CD14-positive monocyte (primary cell): ENCODE results near the gene OR10G3. TPM values are rescaled to one million over a fixed set of nuclear protein-coding genes. Genes with fewer than 3 reads are reported as not detected.

Experiments
- DNase-seq, 3 donors: peaks; one replicate each; pipeline ENCODE4 v3.0.0-alpha.2; 2011 to 2022
- H2AFZ ChIP-seq: 2 replicates; pipeline ENCODE4 v1.6.0; 2012; ENCODE audit warnings: mild to moderate bottlenecking, low read depth, low read length, inconsistent platforms; ENCODE audit not compliant: insufficient read depth, poor library complexity, severe bottlenecking
- H3K27ac ChIP-seq, 2 donors: 1 replicate in 1 of 2; 2 replicates in 1 of 2; pipeline ENCODE4 v1.5.1; 2012 to 2013; ENCODE audit warnings: low read length in 2 of 2, control low read depth in 1 of 2, inconsistent platforms in 1 of 2, low read depth in 1 of 2, mild to moderate bottlenecking in 1 of 2
- H3K27me3 ChIP-seq, 2 donors: one replicate each; pipeline versions ENCODE4 v1.6.0 to v1.6.1; 2011 to 2013; ENCODE audit warnings: low read length in 2 of 2; ENCODE audit not compliant: control insufficient read depth in 2 of 2, insufficient read depth in 2 of 2
- H3K36me3 ChIP-seq, 2 donors: replicated peaks in 1 of 2; 1 replicate in 1 of 2; 2 replicates in 1 of 2; pipeline versions ENCODE4 v1.5.1 to v1.6.1; 2012 to 2013; ENCODE audit warnings: low read length in 2 of 2, control low read depth in 1 of 2, inconsistent platforms in 1 of 2, mild to moderate bottlenecking in 1 of 2; ENCODE audit not compliant: insufficient read depth in 2 of 2, control insufficient read depth in 1 of 2
- H3K4me1 ChIP-seq, 2 donors: 1 replicate in 1 of 2; 2 replicates in 1 of 2; pipeline versions ENCODE4 v1.5.1 to v1.6.1; 2012 to 2013; ENCODE audit warnings: low read length in 2 of 2, control low read depth in 1 of 2, inconsistent platforms in 1 of 2, mild to moderate bottlenecking in 1 of 2, moderate library complexity in 1 of 2; ENCODE audit not compliant: insufficient read depth in 2 of 2, control insufficient read depth in 1 of 2
- H3K4me2 ChIP-seq: replicated peaks from 2 replicates; pipeline ENCODE3; 2012; ENCODE audit warnings: low read length, moderate library complexity, mild to moderate bottlenecking; ENCODE audit not compliant: poor library complexity, severe bottlenecking; ENCODE audit errors: extremely low read depth
- H3K4me3 ChIP-seq, 3 experiments: fragments of 200-600 bp in 1 of 3; sonication (generic) in 1 of 3; replicated peaks in 1 of 3; 1 replicate in 2 of 3; 2 replicates in 1 of 3; pipeline ENCODE4 v1.5.1; 2011 to 2013; ENCODE audit warnings: low read length in 3 of 3, mild to moderate bottlenecking in 3 of 3, control low read depth in 2 of 3, low read depth in 2 of 3, inconsistent platforms in 1 of 3, moderate library complexity in 1 of 3
- H3K79me2 ChIP-seq: 2 replicates; pipeline ENCODE4 v1.6.0; 2012; ENCODE audit warnings: mild to moderate bottlenecking, control low read depth, inconsistent platforms, low read length, moderate library complexity; ENCODE audit not compliant: insufficient read depth
- H3K9ac ChIP-seq: 2 replicates; pipeline ENCODE4 v1.6.0; 2017; ENCODE audit warnings: low read length, mild to moderate bottlenecking; ENCODE audit not compliant: insufficient read depth, poor library complexity, severe bottlenecking
- H3K9me3 ChIP-seq, 2 donors: replicated peaks in 1 of 2; 1 replicate in 1 of 2; 2 replicates in 1 of 2; pipeline versions ENCODE4 v1.5.1 to v1.6.1; 2012 to 2013; ENCODE audit warnings: low read length in 2 of 2, control low read depth in 1 of 2; ENCODE audit not compliant: control insufficient read depth in 1 of 2, insufficient read depth in 1 of 2
- H4K20me1 ChIP-seq: 2 replicates; pipeline ENCODE4 v1.6.0; 2012; ENCODE audit warnings: mild to moderate bottlenecking, low read length, control low read depth, moderate library complexity; ENCODE audit not compliant: insufficient read depth
- H3K27ac Mint-ChIP-seq, 7 donors: one replicate each; pipeline ENCODE4 v1.8.0; 2020; ENCODE audit warnings: mild to moderate bottlenecking in 7 of 7, mixed read lengths in 7 of 7, moderate library complexity in 6 of 7, inconsistent platforms in 2 of 7
- H3K27me3 Mint-ChIP-seq, 3 donors: one replicate each; pipeline ENCODE4 v1.8.0; 2021 to 2022; ENCODE audit warnings: low read depth in 3 of 3, mild to moderate bottlenecking in 3 of 3, mixed read lengths in 3 of 3, moderate library complexity in 3 of 3, inconsistent platforms in 1 of 3
- H3K36me3 Mint-ChIP-seq, 2 donors: one replicate each; pipeline ENCODE4 v1.8.0; 2020; ENCODE audit warnings: mixed read lengths in 2 of 2, inconsistent platforms in 1 of 2, mild to moderate bottlenecking in 1 of 2
- H3K4me1 Mint-ChIP-seq: one replicate; pipeline ENCODE4 v1.8.0; 2020; ENCODE audit warnings: mild to moderate bottlenecking, mixed read lengths
- H3K4me3 Mint-ChIP-seq, 2 donors: one replicate each; pipeline ENCODE4 v1.8.0; 2020; ENCODE audit warnings: mild to moderate bottlenecking in 2 of 2, mixed read lengths in 2 of 2, moderate library complexity in 1 of 2
- H3K9me3 Mint-ChIP-seq, 7 donors: one replicate each; pipeline ENCODE4 v1.8.0; 2020 to 2022; ENCODE audit warnings: mixed read lengths in 7 of 7, mild to moderate bottlenecking in 6 of 7, moderate library complexity in 6 of 7, inconsistent platforms in 2 of 7
- WGBS: methylation state at CpG from one replicate; pipeline ENCODE4 v1.1.5; 2013; ENCODE audit warnings: missing lambda C conversion rate; ENCODE audit not compliant: insufficient coverage; 5-methylcytosine and 5-hydroxymethylcytosine counted together
- intact Hi-C, 2 donors: fragments of 100-400 bp; cut with micrococcal nuclease; formaldehyde crosslinking; loops; one replicate each; pipeline versions ENCODE4 v1.15.0 to v1.15.1; 2023
- polyA plus RNA-seq, 3 donors: library from polyadenylated mRNA; depleted of rRNA in 1 of 3; unstranded in 2 of 3; stranded (reverse) in 1 of 3; fragments of 300-500 nt in 2 of 3; fragments of >200 nt in 1 of 3; fragmentation: Illumina TruSeq in 2 of 3; gene quantifications; 1 replicate in 2 of 3; 2 replicates in 1 of 3; pipeline ENCODE4 v1.2.3, GENCODE V29; 2012 to 2021
- TF ChIP-seq, protein P1 (sequence below): fragments of 200-600 bp; IDR thresholded peaks from one replicate; pipeline ENCODE4 v1.8.0; 2022; ENCODE audit warnings: antibody characterized with exemption, mild to moderate bottlenecking

The OR10G3 gene
- polyA plus RNA-seq, 3 donors: not detected

DNA sequence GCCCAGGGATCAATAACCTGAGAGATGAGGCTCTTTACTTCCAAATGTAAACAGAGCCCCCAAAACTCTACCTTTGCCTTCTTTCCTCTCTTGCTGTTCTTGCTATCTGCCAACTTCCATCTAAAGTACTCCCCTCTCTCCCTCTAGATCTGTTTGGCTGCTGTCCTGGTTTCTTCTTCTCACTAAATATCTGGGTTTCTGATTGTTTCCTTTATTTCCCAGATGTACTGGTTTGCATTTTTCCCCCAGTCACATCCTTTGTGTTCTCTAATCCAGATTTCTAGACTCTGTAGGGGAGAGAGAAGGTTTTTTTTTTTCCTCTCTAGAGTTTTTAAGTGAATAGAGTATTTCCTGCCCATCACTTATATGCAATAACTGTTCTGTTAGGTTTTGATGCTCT lies 46.6 kb downstream of the OR10G3 start:
- Histone ChIP-seq H3K36me3 (no peaks in the 10 kb centered on the region), H3K9ac (no peak overlapping the region), H3K4me1 (no peaks in the 10 kb centered on the region), H2AFZ (no peak overlapping the region), H3K79me2 (no peaks in the 10 kb centered on the region), H3K4me2 (no peak overlapping the region), H3K27me3 (peaks cover 47 to 48% of the 10 kb centered on the region in 2 donors), H3K9me3 (peaks cover 0 to 18% of the 10 kb centered on the region in 2 donors), H4K20me1 (no peaks in the 10 kb centered on the region), H3K27ac (no peak overlapping the region), H3K4me3 (no peak overlapping the region)
- no peak for DNase-seq
- Mint-ChIP-seq H3K4me3 (no peak overlapping the region), H3K9me3 (peaks cover 0 to 5% (median 0%) of the 10 kb centered on the region in 7 donors), H3K36me3 (no peaks in the 10 kb centered on the region), H3K27me3 (peaks cover 36 to 57% (median 38%) of the 10 kb centered on the region in 3 donors), H3K4me1 (peaks cover 14% of the 10 kb centered on the region), H3K27ac (no peak overlapping the region)
- intact Hi-C loops: no loop called here
- TF ChIP-seq, protein P1, sequence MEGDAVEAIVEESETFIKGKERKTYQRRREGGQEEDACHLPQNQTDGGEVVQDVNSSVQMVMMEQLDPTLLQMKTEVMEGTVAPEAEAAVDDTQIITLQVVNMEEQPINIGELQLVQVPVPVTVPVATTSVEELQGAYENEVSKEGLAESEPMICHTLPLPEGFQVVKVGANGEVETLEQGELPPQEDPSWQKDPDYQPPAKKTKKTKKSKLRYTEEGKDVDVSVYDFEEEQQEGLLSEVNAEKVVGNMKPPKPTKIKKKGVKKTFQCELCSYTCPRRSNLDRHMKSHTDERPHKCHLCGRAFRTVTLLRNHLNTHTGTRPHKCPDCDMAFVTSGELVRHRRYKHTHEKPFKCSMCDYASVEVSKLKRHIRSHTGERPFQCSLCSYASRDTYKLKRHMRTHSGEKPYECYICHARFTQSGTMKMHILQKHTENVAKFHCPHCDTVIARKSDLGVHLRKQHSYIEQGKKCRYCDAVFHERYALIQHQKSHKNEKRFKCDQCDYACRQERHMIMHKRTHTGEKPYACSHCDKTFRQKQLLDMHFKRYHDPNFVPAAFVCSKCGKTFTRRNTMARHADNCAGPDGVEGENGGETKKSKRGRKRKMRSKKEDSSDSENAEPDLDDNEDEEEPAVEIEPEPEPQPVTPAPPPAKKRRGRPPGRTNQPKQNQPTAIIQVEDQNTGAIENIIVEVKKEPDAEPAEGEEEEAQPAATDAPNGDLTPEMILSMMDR: no peak

DNA sequence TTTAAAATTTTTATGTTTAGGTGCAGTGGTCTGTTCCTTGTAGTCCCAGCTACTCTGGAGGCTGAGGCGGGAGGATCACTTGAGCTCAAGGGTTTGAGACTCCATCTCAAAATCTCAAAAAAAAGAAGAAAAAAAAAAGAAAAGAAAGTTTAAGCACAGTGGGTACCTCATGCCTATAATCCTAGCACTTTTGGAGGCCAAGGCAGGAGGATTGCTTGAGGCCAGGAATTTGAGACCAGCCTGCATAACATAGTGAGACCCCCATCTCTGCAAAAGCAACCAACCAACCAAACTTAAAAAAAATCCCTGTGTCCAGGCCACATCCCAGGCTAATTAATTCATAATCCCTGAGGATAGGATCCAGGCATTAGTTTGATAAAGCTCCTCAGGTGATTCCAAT lies 50.4 kb downstream of the OR10G3 start:
- Mint-ChIP-seq H3K4me3 (no peak overlapping the region), H3K27ac (no peak overlapping the region), H3K4me1 (peaks cover 15% of the 10 kb centered on the region), H3K36me3 (peaks cover 0 to 2% of the 10 kb centered on the region in 2 donors), H3K9me3 (peaks cover 0 to 4% (median 0%) of the 10 kb centered on the region in 7 donors), H3K27me3 (peaks cover 31 to 48% (median 32%) of the 10 kb centered on the region in 3 donors)
- Histone ChIP-seq H3K4me1 (peaks cover 13 to 19% of the 10 kb centered on the region in 2 donors), H3K9me3 (peaks cover 0 to 2% of the 10 kb centered on the region in 2 donors), H3K9ac (no peak overlapping the region), H3K27me3 (peaks cover 23 to 37% of the 10 kb centered on the region in 2 donors), H3K36me3 (no peaks in the 10 kb centered on the region), H3K4me3 (no peak overlapping the region), H3K79me2 (no peaks in the 10 kb centered on the region), H2AFZ (no peak overlapping the region), H4K20me1 (no peaks in the 10 kb centered on the region), H3K27ac (no peak overlapping the region), H3K4me2 (no peak overlapping the region)
- TF ChIP-seq, protein P1: no peak
- intact Hi-C loops: no loop called here
- no CpG with 5 or more reads among the region's 1 CpG for WGBS
- DNase-seq: no peak
